SU-DHL-6 (cell line): ENCODE data around the gene LECT2.

Source experiments
- H2AFZ ChIP-seq: fragments of 200-600 bp; sonication (generic); 2 replicates; pipeline ENCODE4 v1.6.1; 2014; ENCODE audit warnings: low read depth, mild to moderate bottlenecking, moderate library complexity, mixed read lengths, antibody characterized with exemption, low read length; ENCODE audit not compliant: severe bottlenecking
- H3F3A ChIP-seq: fragments of 200-600 bp; shearing (Covaris generic); 2 replicates; pipeline ENCODE4 v1.6.0; 2016; ENCODE audit warnings: antibody characterized with exemption, mild to moderate bottlenecking; ENCODE audit not compliant: insufficient read depth
- H3K27ac ChIP-seq: fragments of 200-600 bp; sonication (generic); 2 replicates; pipeline ENCODE4 v1.5.1; 2016; ENCODE audit warnings: low read depth, mild to moderate bottlenecking, low read length, moderate library complexity, mixed read lengths
- H3K27me3 ChIP-seq: fragments of 200-600 bp; sonication (generic), shearing (Covaris generic); 2 replicates; pipeline ENCODE4 v1.6.0; 2014; ENCODE audit warnings: mild to moderate bottlenecking, low read length
- H3K36me3 ChIP-seq: fragments of 200-600 bp; sonication (generic); 2 replicates; pipeline ENCODE4 v1.6.1; 2014; ENCODE audit warnings: mild to moderate bottlenecking, low read length, mixed read lengths
- H3K4me2 ChIP-seq: fragments of 300-600, 200-600 bp; shearing (Covaris generic), sonication (generic); 2 replicates; pipeline ENCODE4 v1.6.0; 2014; ENCODE audit warnings: low read length, low read depth, mild to moderate bottlenecking; ENCODE audit not compliant: poor library complexity, severe bottlenecking
- H3K4me3 ChIP-seq: fragments of 200-600 bp; sonication (generic); 2 replicates; pipeline ENCODE4 v1.5.1; 2014; ENCODE audit warnings: antibody characterized with exemption, low read length, mild to moderate bottlenecking, mixed read lengths; ENCODE audit not compliant: insufficient read depth, poor library complexity, severe bottlenecking
- H3K79me2 ChIP-seq: fragments of 200-600 bp; sonication (generic); 2 replicates; pipeline ENCODE4 v1.6.1; 2014; ENCODE audit warnings: mild to moderate bottlenecking, low read length, moderate library complexity; ENCODE audit not compliant: insufficient read depth
- H3K9ac ChIP-seq: fragments of 200-600 bp; sonication (generic); 2 replicates; pipeline ENCODE4 v1.7.0; 2014; ENCODE audit warnings: mild to moderate bottlenecking, low read length
- H3K9me2 ChIP-seq: fragments of 200-600 bp; sonication (generic); replicated peaks from 2 replicates; pipeline ENCODE4 v1.6.1; 2014; ENCODE audit warnings: low read length; ENCODE audit not compliant: insufficient read depth
- H3K9me3 ChIP-seq: fragments of 200-600 bp; sonication (generic); 2 replicates; pipeline ENCODE4 v1.6.1; 2014; ENCODE audit warnings: low read length, mixed read lengths; ENCODE audit not compliant: insufficient read depth
- H4K20me1 ChIP-seq: fragments of 200-600 bp; sonication (generic); 2 replicates; pipeline ENCODE4 v1.6.1; 2014; ENCODE audit warnings: low read depth, mild to moderate bottlenecking, antibody characterized with exemption, low read length, moderate library complexity, mixed read lengths
- EZH2phosphoT487 ChIP-seq: fragments of 200-600 bp; sonication (generic), shearing (Covaris generic); conservative IDR thresholded peaks from 2 replicates; pipeline ENCODE4 v1.6.1; 2018; ENCODE audit warnings: mild to moderate bottlenecking, antibody characterized with exemption, low read length, moderate library complexity, mixed read lengths
- TF ChIP-seq, protein P1 (sequence below): fragments of 200-600 bp; sonication (generic); IDR thresholded peaks from one replicate; pipeline ENCODE4 v1.5.1; 2017; ENCODE audit warnings: antibody characterized with exemption, mild to moderate bottlenecking, low read length, moderate library complexity; ENCODE audit not compliant: insufficient read depth, poor library complexity, severe bottlenecking

The LECT2 gene

DNA sequence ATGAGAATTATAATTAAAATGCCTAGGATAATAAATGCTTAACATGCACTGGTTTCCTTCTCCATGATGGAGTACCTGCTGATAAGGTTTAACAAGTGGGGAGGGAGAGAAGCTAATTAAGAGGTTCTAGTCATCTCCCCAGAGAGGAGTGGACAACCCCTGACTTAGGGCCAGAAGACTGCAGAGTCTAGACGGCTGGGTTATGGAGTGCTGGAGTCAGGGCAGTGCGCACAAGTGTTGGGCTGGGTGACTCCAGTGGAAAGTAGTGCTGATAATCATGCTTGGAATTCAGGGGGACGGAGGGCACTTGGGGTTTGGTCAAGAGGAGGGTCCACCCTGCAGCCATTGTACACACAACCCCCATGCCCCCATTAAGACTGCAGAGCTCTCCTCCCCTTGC is 41.2 kb upstream of the LECT2 start:
- no peak overlapping the region for H3K4me3 ChIP-seq
- H3K9me2 ChIP-seq = no peaks in the 10 kb centered on the region
- TF ChIP-seq, protein P1, sequence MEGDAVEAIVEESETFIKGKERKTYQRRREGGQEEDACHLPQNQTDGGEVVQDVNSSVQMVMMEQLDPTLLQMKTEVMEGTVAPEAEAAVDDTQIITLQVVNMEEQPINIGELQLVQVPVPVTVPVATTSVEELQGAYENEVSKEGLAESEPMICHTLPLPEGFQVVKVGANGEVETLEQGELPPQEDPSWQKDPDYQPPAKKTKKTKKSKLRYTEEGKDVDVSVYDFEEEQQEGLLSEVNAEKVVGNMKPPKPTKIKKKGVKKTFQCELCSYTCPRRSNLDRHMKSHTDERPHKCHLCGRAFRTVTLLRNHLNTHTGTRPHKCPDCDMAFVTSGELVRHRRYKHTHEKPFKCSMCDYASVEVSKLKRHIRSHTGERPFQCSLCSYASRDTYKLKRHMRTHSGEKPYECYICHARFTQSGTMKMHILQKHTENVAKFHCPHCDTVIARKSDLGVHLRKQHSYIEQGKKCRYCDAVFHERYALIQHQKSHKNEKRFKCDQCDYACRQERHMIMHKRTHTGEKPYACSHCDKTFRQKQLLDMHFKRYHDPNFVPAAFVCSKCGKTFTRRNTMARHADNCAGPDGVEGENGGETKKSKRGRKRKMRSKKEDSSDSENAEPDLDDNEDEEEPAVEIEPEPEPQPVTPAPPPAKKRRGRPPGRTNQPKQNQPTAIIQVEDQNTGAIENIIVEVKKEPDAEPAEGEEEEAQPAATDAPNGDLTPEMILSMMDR = no peak
- no peak for TF ChIP-seq EZH2phosphoT487
- H3K27ac ChIP-seq = no peak overlapping the region
- no peak overlapping the region for H2AFZ ChIP-seq
- H3K27me3 ChIP-seq = no peaks in the 10 kb centered on the region
- H3K36me3 ChIP-seq = no peaks in the 10 kb centered on the region
- H4K20me1 ChIP-seq = no peaks in the 10 kb centered on the region
- no peak overlapping the region for H3K9ac ChIP-seq
- no peaks in the 10 kb centered on the region for H3K9me3 ChIP-seq
- H3K4me2 ChIP-seq = no peak overlapping the region
- H3K79me2 ChIP-seq = no peaks in the 10 kb centered on the region
- H3F3A ChIP-seq = no peaks in the 10 kb centered on the region

DNA sequence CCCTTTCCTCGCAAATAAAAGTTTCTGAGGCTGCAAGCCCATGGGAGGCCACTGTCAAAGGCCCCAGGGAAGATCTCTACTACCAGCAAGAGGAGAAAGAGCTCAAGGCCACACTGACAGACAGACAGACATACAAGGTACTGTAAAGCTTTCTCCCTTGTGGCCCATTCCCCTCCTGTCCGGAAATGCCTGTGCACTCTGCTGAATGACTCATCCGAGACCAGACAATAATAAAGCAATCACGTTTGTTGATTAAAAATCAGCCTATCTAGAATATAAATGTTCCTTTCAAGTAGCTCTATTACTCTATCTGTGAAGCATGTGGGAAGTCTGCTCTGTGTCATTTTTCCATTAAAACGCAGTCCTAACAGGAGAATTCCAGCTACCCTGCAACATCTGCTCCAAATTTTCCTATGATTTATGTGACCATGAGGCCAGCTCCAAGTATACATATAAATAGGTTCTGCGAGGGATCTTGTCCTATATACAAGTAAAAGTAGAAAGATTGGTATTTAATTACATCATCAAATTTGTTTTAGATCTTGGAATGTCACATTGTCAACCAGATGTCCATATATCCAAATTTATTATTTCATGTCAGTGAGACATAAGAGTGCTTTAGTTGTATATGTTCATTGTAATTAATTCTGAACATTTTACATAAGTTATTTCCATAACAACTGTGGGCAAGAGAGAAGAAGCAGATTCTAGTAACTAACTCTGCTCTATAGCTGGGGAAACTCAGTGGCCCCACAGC is 39.3 kb upstream of the LECT2 start:
- Histone ChIP-seq H3K9ac (no peak overlapping the region), H3K9me2 (no peaks in the 10 kb centered on the region), H4K20me1 (no peaks in the 10 kb centered on the region), H3K36me3 (no peaks in the 10 kb centered on the region), H2AFZ (no peak overlapping the region), H3K4me2 (no peak overlapping the region), H3K27me3 (no peaks in the 10 kb centered on the region), H3K4me3 (no peak overlapping the region), H3K79me2 (no peaks in the 10 kb centered on the region), H3K9me3 (no peaks in the 10 kb centered on the region), H3F3A (no peaks in the 10 kb centered on the region), H3K27ac (no peak overlapping the region)
- TF ChIP-seq, protein P1 = no peak
- TF ChIP-seq EZH2phosphoT487 = no peak

DNA sequence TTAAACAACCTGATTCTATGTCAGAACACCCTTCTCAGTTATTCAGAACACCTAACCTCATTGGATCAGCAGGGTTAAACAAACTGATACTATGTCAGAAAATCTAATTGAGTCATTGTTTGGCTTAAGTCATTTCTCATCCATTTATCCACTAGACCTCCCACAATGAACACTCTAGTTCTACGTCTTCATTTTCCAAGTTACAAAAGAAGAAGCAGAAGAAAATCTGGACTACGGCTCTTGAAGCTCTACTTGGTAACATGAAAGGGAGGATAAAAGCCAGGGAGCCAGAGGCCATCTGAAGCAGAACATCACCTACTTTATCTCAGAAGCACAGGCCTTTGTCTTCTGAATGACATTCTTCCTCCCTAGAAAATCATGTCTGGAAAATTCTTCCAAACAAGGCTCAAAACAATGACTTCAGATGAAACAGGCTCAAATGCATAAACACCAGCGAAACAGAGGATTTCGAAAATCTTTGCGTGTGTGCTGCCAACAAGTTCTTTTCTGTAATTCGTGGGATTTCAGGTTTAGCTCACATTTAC is 38.6 kb upstream of the LECT2 start:
- no peaks in the 10 kb centered on the region for H3K36me3 ChIP-seq
- no peaks in the 10 kb centered on the region for H3K9me3 ChIP-seq
- TF ChIP-seq, protein P1 = no peak
- TF ChIP-seq EZH2phosphoT487 = no peak
- H3K9me2 ChIP-seq = no peaks in the 10 kb centered on the region
- H2AFZ ChIP-seq = no peak overlapping the region
- H3K27ac ChIP-seq = no peak overlapping the region
- no peaks in the 10 kb centered on the region for H3K27me3 ChIP-seq
- no peak overlapping the region for H3K4me3 ChIP-seq
- no peaks in the 10 kb centered on the region for H4K20me1 ChIP-seq
- H3K79me2 ChIP-seq = no peaks in the 10 kb centered on the region
- H3K4me2 ChIP-seq = no peak overlapping the region
- H3F3A ChIP-seq = no peaks in the 10 kb centered on the region
- H3K9ac ChIP-seq = no peak overlapping the region
